H1 (cell line): ENCODE data around the gene PFDN1. TPM values are rescaled to one million over a fixed set of nuclear protein-coding genes. Genes with fewer than 3 reads are reported as not detected.

Source experiments
- BCL11A ChIP-seq, 2 experiments: IDR thresholded peaks; one replicate each; pipeline ENCODE4 v1.6.1; 2011; ENCODE audit warnings: low read depth in 2 of 2, low read length in 2 of 2, mild to moderate bottlenecking in 2 of 2
- KDM5A ChIP-seq: fragments of 200-600 bp; IDR thresholded peaks from 2 replicates; pipeline ENCODE4 v1.7.1; 2012; ENCODE audit warnings: mild to moderate bottlenecking, low read length, inconsistent platforms, mixed read lengths
- SIRT6 ChIP-seq: IDR thresholded peaks from one replicate; pipeline ENCODE4 v1.7.1; 2012; ENCODE audit warnings: low read length, inconsistent platforms
- polyA plus RNA-seq, 7 experiments: library from polyadenylated mRNA; depleted of rRNA in 3 of 7; stranded (reverse) in 5 of 7; unstranded in 2 of 7; fragments of >200 nt in 5 of 7; fragments of 200-250 nt in 2 of 7; gene quantifications; 1 replicate in 5 of 7; 2 replicates in 1 of 7; 4 replicates in 1 of 7; pipeline versions ENCODE4 v1.2.1 to v1.2.3, GENCODE V29; 2011 to 2013; ENCODE audit warnings: missing spikeins in 2 of 7, mixed read lengths in 2 of 7
- total RNA-seq: library from RNA; stranded (reverse); fragmentation: NEBNext Ultra II Directional; extraction: Animal tissue kit (Norgen Biotek cat#: 25700); gene quantifications from 2 replicates; pipeline ENCODE4 v1.2.1, GENCODE V29; 2021

Gene PFDN1
- total and polyA plus RNA-seq, 2 of the 8 experiments (the other 6 are each of a cell fraction or from before 2014, with no cell fraction given) = 53.0 to 89.6 TPM

- no peak for TF ChIP-seq BCL11A (IDR thresholded peaks at IDR 0.05; ENCODE audit: low read depth in 2 of 2, low read length in 2 of 2)
- TF ChIP-seq SIRT6 = no peak
- TF ChIP-seq KDM5A = no peak
These were observed 18.9 kb upstream of the PFDN1 start (continued) for GRCh38 chr5:140321796-140322195.
